ENCODE data around the gene KLHL22. TPM values are rescaled to one million over a fixed set of nuclear protein-coding genes. Genes with fewer than 3 reads are reported as not detected.
A peak's percentile ranks its signal among the peaks of the same experiment; 100 is the strongest.

The KLHL22 gene
- total and polyA plus RNA-seq, 2 donors (not counting 3 experiments of a cell fraction or from before 2014, with no cell fraction given) = 24.2 to 33.6 TPM

DNA sequence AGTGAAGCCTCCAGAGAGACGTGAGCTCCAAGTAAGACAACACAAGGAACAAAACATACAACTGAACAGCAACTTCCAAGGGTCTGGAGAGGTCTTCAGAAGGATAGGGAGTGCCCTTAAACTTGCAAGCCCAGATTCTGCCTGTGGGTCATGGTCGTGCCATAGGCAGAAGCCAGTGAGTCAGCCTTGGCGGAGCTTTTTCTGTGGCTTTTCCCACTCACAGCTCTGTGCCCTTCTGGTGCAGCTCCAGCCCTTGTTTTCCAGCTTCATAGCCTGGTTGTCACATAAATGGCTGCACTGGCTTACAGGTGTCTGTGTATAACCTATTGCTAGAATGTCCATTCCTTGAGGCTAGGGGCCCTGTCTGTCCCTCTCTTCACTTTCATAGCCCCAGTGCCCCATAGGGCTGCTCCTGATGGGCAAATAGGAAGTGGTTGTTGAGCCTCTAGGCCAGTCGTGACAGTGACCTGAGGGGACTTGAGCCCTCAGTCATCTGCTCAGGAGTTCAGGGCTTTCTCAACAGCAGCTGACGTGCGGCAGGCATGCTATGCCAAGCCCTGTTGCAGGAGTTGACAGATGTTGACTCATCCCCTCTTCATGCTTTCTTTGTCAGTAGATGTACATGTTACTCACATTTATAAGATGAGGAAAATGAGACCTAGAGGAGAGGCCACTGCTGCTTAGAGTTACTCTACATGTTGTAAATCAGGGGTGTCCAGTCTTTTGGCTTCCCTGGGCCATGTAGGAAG is 19.2 kb upstream of the KLHL22 start:
- Histone ChIP-seq H3K79me2 (ENCODE audit: control insufficient read depth, insufficient read depth, low read length) (peaks cover 96% of the 10 kb centered on the region), H3K9ac (replicated peaks; ENCODE audit: extremely low read depth, insufficient read depth, low read length) (no peak overlapping the region), H3K4me3 (replicated peaks in 1 of 3; ENCODE audit: insufficient read depth in 1 of 3, low read depth in 1 of 3, low read length in 3 of 3) (no peak overlapping the region), H3K27ac (ENCODE audit: insufficient read depth, low read depth, low read length) (no peak overlapping the region), H3K27me3 (ENCODE audit: control insufficient read depth in 2 of 2, insufficient read depth in 2 of 2, low read length in 2 of 2) (no peaks in the 10 kb centered on the region), H2AFZ (ENCODE audit: low read depth, low read length) (no peak overlapping the region), H4K20me1 (replicated peaks; ENCODE audit: control insufficient read depth, extremely low read depth, insufficient read depth, low read length) (peaks cover 9% of the 10 kb centered on the region), H3K4me2 (ENCODE audit: insufficient read depth, low read length) (no peak overlapping the region), H3K9me3 (replicated peaks; ENCODE audit: control insufficient read depth, insufficient read depth, low read length) (no peaks in the 10 kb centered on the region), H3K9me1 (replicated peaks; ENCODE audit: control insufficient read depth, extremely low read depth, insufficient read depth, low read length) (no peaks in the 10 kb centered on the region), H3K36me3 (ENCODE audit: control insufficient read depth in 2 of 2, extremely low read depth in 1 of 2, insufficient read depth in 2 of 2, low read length in 2 of 2) (peaks cover 0 to 7% of the 10 kb centered on the region in 2 experiments), H3K4me1 (ENCODE audit: control insufficient read depth, extremely low read depth, insufficient read depth, low read length) (peaks cover 35% of the 10 kb centered on the region)
- TF ChIP-seq MYC (IDR thresholded peaks at IDR 0.05; ENCODE audit: low read depth, low read length) (no peak), POLR2AphosphoS5 (IDR thresholded peaks at IDR 0.05; ENCODE audit: insufficient read depth, low read depth, low read length) (no peak), CTCF (IDR thresholded peaks at IDR 0.05; ENCODE audit: extremely low read depth in 1 of 2, insufficient read depth in 1 of 2, low read depth in 1 of 2, low read length in 2 of 2) (no peak), POLR2A (IDR thresholded peaks at IDR 0.05; ENCODE audit: low read depth, low read length) (no peak), FOS (IDR thresholded peaks at IDR 0.05; ENCODE audit: borderline replicate concordance, insufficient read depth, low read length) (no peak), JUN (IDR thresholded peaks at IDR 0.05; ENCODE audit: borderline replicate concordance, insufficient read depth, insufficient read length, low read depth) (no peak), EZH2 (IDR thresholded peaks at IDR 0.05; ENCODE audit: borderline replicate concordance, low read depth, low read length, severe bottlenecking) (no peak), GATA2 (IDR thresholded peaks at IDR 0.05; ENCODE audit: insufficient read depth, insufficient read length, low read depth, low read length) (no peak)
- TF ChIP-seq, protein P1, sequence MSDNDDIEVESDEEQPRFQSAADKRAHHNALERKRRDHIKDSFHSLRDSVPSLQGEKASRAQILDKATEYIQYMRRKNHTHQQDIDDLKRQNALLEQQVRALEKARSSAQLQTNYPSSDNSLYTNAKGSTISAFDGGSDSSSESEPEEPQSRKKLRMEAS (IDR thresholded peaks at IDR 0.05; ENCODE audit: insufficient read depth, insufficient read length) = no peak
- intact Hi-C loops (cut with micrococcal nuclease) (no loop called here), dilution Hi-C loops (cut with MboI; ENCODE audit: extremely low pct_ligation_motif_present, low sequenced_read_pairs) (no loop called here)
- FAIRE-seq (peak; percentile 18), DNase-seq (ENCODE audit: low read depth, low spot score) (no peak)
- ChIA-PET POLR2A (interaction anchor here (0.6 kb wide), 1 partner anchor 78 kb away, joined by 3 read pairs; no protein-coding TSS in a partner anchor), CTCF (interaction anchor here (0.8 to 1.6 kb wide), 3 partner anchors 12 to 97 kb away, joined by 3 to 5 read pairs (median 4); no protein-coding TSS in a partner anchor)
- no TSS peak for BruUV-seq (replicated peaks)

Data from endothelial cell of umbilical vein (primary cell).